Stomach (tissue), 9 donors: ENCODE measurements around the gene FOXJ2. TPM values are rescaled to one million over a fixed set of nuclear protein-coding genes. Genes with fewer than 3 reads are reported as not detected.
"Not testable (repeated sequence)": the region's sequence is repeated elsewhere in the genome, so short reads cannot be mapped to it uniquely, and the experiment has no call there.

ENCODE experiments used
- DNase-seq, 2 donors: peaks; one replicate each; pipeline versions ENCODE4 v3.0.0 to v3.0.0-alpha.2; 2013 to 2019
- H3K27ac ChIP-seq, 5 donors: fragments of 200-600 bp in 4 of 5; sonication (generic) in 4 of 5; one replicate each; pipeline ENCODE4 v1.5.1; 2013 to 2019; ENCODE audit warnings: mild to moderate bottlenecking in 1 of 5, moderate library complexity in 1 of 5
- H3K27me3 ChIP-seq, 3 donors: fragments of 200-600 bp; sonication (generic); one replicate each; pipeline ENCODE4 v1.5.1; 2017 to 2019; ENCODE audit warnings: mixed run types in 1 of 3
- H3K36me3 ChIP-seq, 4 donors: fragments of 200-600 bp; sonication (generic); 1 replicate in 3 of 4; 2 replicates in 1 of 4; pipeline ENCODE4 v1.5.1; 2016 to 2019
- H3K4me1 ChIP-seq, 4 donors: fragments of 200-600 bp; sonication (generic); one replicate each; pipeline ENCODE4 v1.5.1; 2016 to 2019
- H3K4me3 ChIP-seq, 4 donors: fragments of 200-600 bp; sonication (generic) in 3 of 4; one replicate each; pipeline ENCODE4 v1.5.1; 2016 to 2019; ENCODE audit warnings: mild to moderate bottlenecking in 1 of 4
- H3K9me3 ChIP-seq, 4 donors: fragments of 200-600 bp; sonication (generic); one replicate each; pipeline ENCODE4 v1.5.1; 2016 to 2019
- CTCF ChIP-seq, 7 experiments: fragments of 450-650 bp in 4 of 7; fragments of 200-600 bp in 3 of 7; sonication (generic) in 3 of 7; IDR thresholded peaks; one replicate each; pipeline ENCODE4 v1.5.1; 2016 to 2019; ENCODE audit warnings: antibody characterized with exemption in 7 of 7, control low read depth in 2 of 7, mild to moderate bottlenecking in 1 of 7
- EP300 ChIP-seq: sonication (generic); formaldehyde crosslinking; IDR thresholded peaks from one replicate; pipeline ENCODE4 v1.6.1; 2017; ENCODE audit warnings: antibody characterized with exemption
- POLR2A ChIP-seq, 4 donors: fragments of 450-650 bp; IDR thresholded peaks; one replicate each; pipeline ENCODE4 v1.6.1; 2016; ENCODE audit warnings: antibody characterized with exemption in 4 of 4, control low read depth in 2 of 4, mild to moderate bottlenecking in 1 of 4, moderate library complexity in 1 of 4
- POLR2AphosphoS5 ChIP-seq, 3 donors: sonication (generic); formaldehyde crosslinking; IDR thresholded peaks; one replicate each; pipeline ENCODE4 v1.6.1; 2016; ENCODE audit warnings: antibody characterized with exemption in 3 of 3
- WGBS, 5 donors: extraction: QIAGEN DNeasy Blood & Tissue Kit in 3 of 5; methylation state at CpG; one replicate each; pipeline versions ENCODE4 v1.1.5 to v1.1.7; 2013 to 2018; 5-methylcytosine and 5-hydroxymethylcytosine counted together
- intact Hi-C: fragments of 100-400 bp; cut with DNase I; formaldehyde crosslinking; loops from one replicate; pipeline ENCODE4 v1.15.1; 2023; ENCODE audit warnings: low total_unique reads
- polyA plus RNA-seq, 3 donors: library from polyadenylated mRNA; stranded (reverse); fragments of 200-250 nt; gene quantifications; one replicate each; pipeline ENCODE4 v1.2.3, GENCODE V29; 2013
- total RNA-seq, 5 donors: library from RNA; depleted of rRNA; stranded (reverse); fragments of >200 nt; gene quantifications; one replicate each; pipeline versions ENCODE4 v1.1.0 to v1.2.3, GENCODE V29; 2014 to 2016
- donor health status: healthy with polysubstance abuse.
- donor health status: Bipolar disorder and iron deficiency.
- donor health status: healthy.

Gene FOXJ2
- total and polyA plus RNA-seq, 8 donors = 4.5 to 25.2 (median 14.6) TPM

GRCh38 chr12:8014836-8015235 is 17.7 kb upstream of the FOXJ2 start:
- no peak for TF ChIP-seq POLR2AphosphoS5 (IDR thresholded peaks at IDR 0.05)
- TF ChIP-seq EP300 = no peak
- no peak for TF ChIP-seq POLR2A (IDR thresholded peaks at IDR 0.05)
- TF ChIP-seq CTCF (IDR thresholded peaks at IDR 0.05) = no peak
- intact Hi-C loops = no loop called here
- peaks cover 6 to 75% (median 19%) of the 10 kb centered on the region in 3 donors for H3K27me3 ChIP-seq
- H3K36me3 ChIP-seq = no peaks in the 10 kb centered on the region
- WGBS, 5 donors = 68 to 78% (median 75%) methylated on average over 18 of the region's 18 CpGs
- no peak for DNase-seq
- H3K27ac ChIP-seq = no peak overlapping the region
- no peak overlapping the region for H3K4me3 ChIP-seq
- no peaks in the 10 kb centered on the region for H3K9me3 ChIP-seq
- H3K4me1 ChIP-seq = peaks cover 7 to 15% (median 12%) of the 10 kb centered on the region in 4 donors

GRCh38 chr12:8018213-8018612 is 14.3 kb upstream of the FOXJ2 start:
- intact Hi-C loops, H3K27ac ChIP-seq, H3K36me3 ChIP-seq, DNase-seq, H3K9me3 ChIP-seq: not testable (repeated sequence)
- H3K4me3 ChIP-seq = peak overlapping the region in 3 of 4 donors; percentile 39 to 52 (median 41)
- H3K4me1 ChIP-seq = peaks cover 7 to 15% (median 12%) of the 10 kb centered on the region in 4 donors
- WGBS, 5 donors = 56 to 71% (median 62%) methylated on average over 16 of the region's 16 CpGs
- peaks cover 6 to 66% (median 19%) of the 10 kb centered on the region in 3 donors for H3K27me3 ChIP-seq

- no peak for TF ChIP-seq EP300
- no peak for TF ChIP-seq POLR2A (IDR thresholded peaks at IDR 0.05)
- no peak for TF ChIP-seq POLR2AphosphoS5 (IDR thresholded peaks at IDR 0.05)
- no peak for TF ChIP-seq CTCF (IDR thresholded peaks at IDR 0.05)
- peak in 1 of 2 donors; percentile 66 for DNase-seq
- H3K4me3 ChIP-seq = peak overlapping the region; percentile 39 to 52 (median 40)
Measured at GRCh38 chr12:8018666-8019581, 13.6 kb upstream of the FOXJ2 start.

GRCh38 chr12:8026291-8026900 is 6.1 kb upstream of the FOXJ2 start:
- Histone ChIP-seq H3K4me1 (peaks cover 5 to 8% (median 6%) of the 10 kb centered on the region in 4 donors), H3K9me3 (no peaks in the 10 kb centered on the region), H3K36me3 (no peaks in the 10 kb centered on the region), H3K27me3 (no peaks in the 10 kb centered on the region), H3K27ac (peak overlapping the region; percentile 99 to 100 (median 100)), H3K4me3 (peak overlapping the region; percentile 52 to 84 (median 60))
- WGBS, 5 donors = 0 to 1% (median 0%) methylated on average over 27 of the region's 27 CpGs
- TF ChIP-seq EP300 (no peak), POLR2AphosphoS5 (IDR thresholded peaks at IDR 0.05) (peak in 2 of 3 donors; percentile 79 to 81), POLR2A (IDR thresholded peaks at IDR 0.05) (no peak)
- DNase-seq = peak; percentile 98 to 99
- intact Hi-C loops = no loop called here

More at GRCh38 chr12:8018666-8019581, 13.6 kb upstream of the FOXJ2 start:
- peak overlapping the region in 1 of 5 donors; percentile 7 for H3K27ac ChIP-seq
- intact Hi-C loops = no loop called here
- H3K9me3 ChIP-seq = no peaks in the 10 kb centered on the region
- peaks cover 7 to 15% (median 12%) of the 10 kb centered on the region in 4 donors for H3K4me1 ChIP-seq
- H3K36me3 ChIP-seq = no peaks in the 10 kb centered on the region
- H3K27me3 ChIP-seq = peaks cover 6 to 66% (median 19%) of the 10 kb centered on the region in 3 donors
- 2 to 5% (median 3%) methylated on average over 44 to 58 of the region's 58 CpGs for WGBS, 5 donors

GRCh38 chr12:8027856-8028255 is 4.7 kb upstream of the FOXJ2 start:
- H3K9me3 ChIP-seq = no peaks in the 10 kb centered on the region
- H3K27ac ChIP-seq = no peak overlapping the region
- no peak for DNase-seq
- no peaks in the 10 kb centered on the region for H3K36me3 ChIP-seq
- TF ChIP-seq CTCF (IDR thresholded peaks at IDR 0.05) (no peak), POLR2A (IDR thresholded peaks at IDR 0.05) (no peak), EP300 (no peak), POLR2AphosphoS5 (IDR thresholded peaks at IDR 0.05) (no peak)
- H3K27me3 ChIP-seq = no peaks in the 10 kb centered on the region
- intact Hi-C loops = no loop called here
- H3K4me1 ChIP-seq = peaks cover 6 to 15% (median 12%) of the 10 kb centered on the region in 4 donors
- H3K4me3 ChIP-seq = no peak overlapping the region
- 58 to 69% (median 59%) methylated on average over 5 of the region's 5 CpGs for WGBS, 5 donors
